ENCODE results near the gene OLFML1. TPM values are rescaled to one million over a fixed set of nuclear protein-coding genes. Genes with fewer than 3 reads are reported as not detected.
A peak's percentile ranks its signal among the peaks of the same experiment; 100 is the strongest.

OLFML1 gene
- total RNA-seq, 1 donor from 2014 or later = not detected

- H3K9me3 Mint-ChIP-seq = no peaks in the 10 kb centered on the region
- Histone ChIP-seq H3K9me3 (ENCODE audit: low read depth) (no peaks in the 10 kb centered on the region), H3K4me3 (no peak overlapping the region), H3F3A (ENCODE audit: low read depth) (no peaks in the 10 kb centered on the region), H3K79me2 (ENCODE audit: low read depth) (no peaks in the 10 kb centered on the region), H2AFZ (replicated peaks) (no peak overlapping the region), H4K20me1 (ENCODE audit: low read depth) (no peaks in the 10 kb centered on the region), H3K27me3 (no peaks in the 10 kb centered on the region), H3K4me2 (no peak overlapping the region), H3K4me1 (no peaks in the 10 kb centered on the region), H3K36me3 (no peaks in the 10 kb centered on the region), H3K27ac (no peak overlapping the region), H3K9ac (no peak overlapping the region)
- DNase-seq (ENCODE audit: low spot score) = no peak
- H3K4me1 Mint-ChIP-seq = no peaks in the 10 kb centered on the region
- H3K27ac Mint-ChIP-seq = no peak overlapping the region
- H3K4me3 Mint-ChIP-seq = no peak overlapping the region
- no peaks in the 10 kb centered on the region for H3K36me3 Mint-ChIP-seq
- peaks cover 4% of the 10 kb centered on the region for H3K27me3 Mint-ChIP-seq (ENCODE audit: insufficient read depth, low read depth)
- TF ChIP-seq CTCF (IDR thresholded peaks at IDR 0.05) = no peak
- TF ChIP-seq EZH2 (IDR thresholded peaks at IDR 0.05) = no peak
- no peak for TF ChIP-seq EZH2phosphoT487 (IDR thresholded peaks at IDR 0.05)
Observed at GRCh38 chr11:7533199-7534041, 48.1 kb downstream of the OLFML1 start.

DNA sequence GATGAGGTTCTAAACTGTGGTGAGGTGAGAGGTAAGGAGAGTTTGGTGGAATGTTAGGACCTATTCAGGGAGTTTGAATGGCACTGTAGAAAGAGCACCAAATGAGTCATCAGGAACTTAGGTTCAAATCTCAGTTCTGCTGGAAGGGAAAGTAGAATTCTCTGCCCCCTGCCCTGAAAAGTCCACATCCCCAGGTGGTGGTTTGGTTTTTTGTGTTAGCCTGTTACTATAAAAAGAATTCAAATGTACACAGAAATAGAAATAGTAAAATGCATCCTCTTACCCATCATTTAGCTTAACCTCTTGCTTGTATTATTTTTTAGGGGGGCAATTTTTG is 48.7 kb downstream of the OLFML1 start:
- Mint-ChIP-seq H3K4me1 (peaks cover 3% of the 10 kb centered on the region), H3K4me3 (no peak overlapping the region), H3K9me3 (no peaks in the 10 kb centered on the region), H3K27ac (no peak overlapping the region), H3K27me3 (ENCODE audit: insufficient read depth, low read depth) (peaks cover 6% of the 10 kb centered on the region), H3K36me3 (no peaks in the 10 kb centered on the region)
- Histone ChIP-seq H3K4me3 (no peak overlapping the region), H3K79me2 (ENCODE audit: low read depth) (no peaks in the 10 kb centered on the region), H3K9me3 (ENCODE audit: low read depth) (no peaks in the 10 kb centered on the region), H3K9ac (no peak overlapping the region), H3K27me3 (no peaks in the 10 kb centered on the region), H3K36me3 (no peaks in the 10 kb centered on the region), H4K20me1 (ENCODE audit: low read depth) (no peaks in the 10 kb centered on the region), H3K27ac (no peak overlapping the region), H2AFZ (replicated peaks) (no peak overlapping the region), H3K4me2 (no peak overlapping the region), H3F3A (ENCODE audit: low read depth) (no peaks in the 10 kb centered on the region), H3K4me1 (peaks cover under 1% of the 10 kb centered on the region)
- no peak for TF ChIP-seq CTCF (IDR thresholded peaks at IDR 0.05)
- TF ChIP-seq EZH2phosphoT487 (IDR thresholded peaks at IDR 0.05) = no peak
- no peak for TF ChIP-seq EZH2 (IDR thresholded peaks at IDR 0.05)
- DNase-seq (ENCODE audit: low spot score) = no peak

GRCh38 chr11:7536100-7536499 is 50.8 kb downstream of the OLFML1 start:
- Mint-ChIP-seq H3K4me3 (no peak overlapping the region), H3K36me3 (no peaks in the 10 kb centered on the region), H3K27me3 (ENCODE audit: insufficient read depth, low read depth) (peaks cover 11% of the 10 kb centered on the region), H3K9me3 (no peaks in the 10 kb centered on the region), H3K27ac (no peak overlapping the region), H3K4me1 (peaks cover 5% of the 10 kb centered on the region)
- Histone ChIP-seq H4K20me1 (ENCODE audit: low read depth) (no peaks in the 10 kb centered on the region), H2AFZ (replicated peaks) (no peak overlapping the region), H3K4me3 (no peak overlapping the region), H3K4me2 (no peak overlapping the region), H3K4me1 (peaks cover 6% of the 10 kb centered on the region), H3K79me2 (ENCODE audit: low read depth) (no peaks in the 10 kb centered on the region), H3K27me3 (no peaks in the 10 kb centered on the region), H3K36me3 (no peaks in the 10 kb centered on the region), H3F3A (ENCODE audit: low read depth) (no peaks in the 10 kb centered on the region), H3K9me3 (ENCODE audit: low read depth) (no peaks in the 10 kb centered on the region), H3K27ac (no peak overlapping the region), H3K9ac (no peak overlapping the region)
- peak; percentile 50 for DNase-seq (ENCODE audit: low spot score)
- TF ChIP-seq CTCF (IDR thresholded peaks at IDR 0.05) = peak; percentile 54
- TF ChIP-seq EZH2 (IDR thresholded peaks at IDR 0.05) = no peak
